HepG2 (cell line): ENCODE results near the gene UNC119B. TPM values are rescaled to one million over a fixed set of nuclear protein-coding genes. Genes with fewer than 3 reads are reported as not detected.

ENCODE experiments used
- ATF7-NPFF ChIP-seq: sonication (generic); formaldehyde crosslinking; IDR thresholded peaks from 2 replicates; pipeline ENCODE4 v1.8.1; 2023; ENCODE audit warnings: mild to moderate bottlenecking, low read depth, missing genetic modification reagents, moderate library complexity
- GATAD1 ChIP-seq: IDR thresholded peaks from 2 replicates; pipeline ENCODE4 v1.6.1; 2016; ENCODE audit warnings: missing genetic modification reagents, missing compliant biosample characterization
- ISL2 ChIP-seq: sonication (generic); formaldehyde crosslinking; IDR thresholded peaks from 2 replicates; pipeline ENCODE4 v1.5.0; 2020; ENCODE audit warnings: missing genetic modification reagents
- PITX1 ChIP-seq: sonication (generic); formaldehyde crosslinking; IDR thresholded peaks from 2 replicates; pipeline ENCODE4 v1.5.1; 2020; ENCODE audit warnings: mild to moderate bottlenecking, missing genetic modification reagents
- YY1 ChIP-seq: IDR thresholded peaks from 2 replicates; pipeline ENCODE4 v1.6.1; 2011; ENCODE audit warnings: low read length, low read depth, moderate library complexity, mild to moderate bottlenecking; ENCODE audit not compliant: insufficient read depth, insufficient replicate concordance
- polyA plus RNA-seq, 8 experiments: library from polyadenylated mRNA; depleted of rRNA in 3 of 8; stranded (reverse) in 7 of 8; unstranded in 1 of 8; fragments of >200 nt; fragmentation: Illumina TruSeq in 4 of 8; extraction: Trizol in 4 of 8; gene quantifications; 2 replicates each; pipeline versions ENCODE4 v1.2.1 to v1.2.3, GENCODE V29; 2011 to 2016; ENCODE audit warnings: low read depth in 4 of 8, missing spikeins in 1 of 8, mixed read lengths in 1 of 8; ENCODE audit not compliant: insufficient read depth in 1 of 8
- total RNA-seq, 5 experiments: library from RNA; depleted of rRNA; stranded (reverse); fragments of >200 nt; fragmentation: Illumina TruSeq; extraction: Trizol; gene quantifications; 2 replicates each; pipeline ENCODE4 v1.2.3, GENCODE V29; 2016; ENCODE audit warnings: low read depth in 1 of 5
- TF ChIP-seq, protein P1 (sequence below): sonication (generic); formaldehyde crosslinking; IDR thresholded peaks from 2 replicates; pipeline ENCODE4 v1.8.0; 2022; ENCODE audit warnings: mild to moderate bottlenecking, missing genetic modification reagents, borderline replicate concordance
- TF ChIP-seq, protein P2 (sequence below): sonication (generic); formaldehyde crosslinking; IDR thresholded peaks from 2 replicates; pipeline ENCODE4; 2020; ENCODE audit warnings: missing genetic modification reagents, mild to moderate bottlenecking, borderline replicate concordance
- TF ChIP-seq, protein P3 (sequence below): sonication (generic); formaldehyde crosslinking; conservative IDR thresholded peaks from 2 replicates; pipeline ENCODE4 v1.4.0; 2020; ENCODE audit warnings: missing genetic modification reagents
- TF ChIP-seq, protein P4 (sequence below): sonication (generic); formaldehyde crosslinking; IDR thresholded peaks from 2 replicates; pipeline ENCODE4 v1.4.0; 2020; ENCODE audit warnings: mild to moderate bottlenecking, missing genetic modification reagents
- TF ChIP-seq, protein P5 (sequence below): IDR thresholded peaks from 2 replicates; pipeline ENCODE4 v1.4.0; 2020; ENCODE audit warnings: mild to moderate bottlenecking, missing genetic modification reagents
- TF ChIP-seq, protein P6 (sequence below): sonication (generic); formaldehyde crosslinking; IDR thresholded peaks from 2 replicates; pipeline ENCODE4 v1.8.1; 2022; ENCODE audit warnings: low read depth, mild to moderate bottlenecking, missing genetic modification reagents

Gene UNC119B
- total and polyA plus RNA-seq, 2 of the 13 experiments (the other 11 are each of a cell fraction or from before 2014, with no cell fraction given): 19.6 to 19.7 TPM

DNA sequence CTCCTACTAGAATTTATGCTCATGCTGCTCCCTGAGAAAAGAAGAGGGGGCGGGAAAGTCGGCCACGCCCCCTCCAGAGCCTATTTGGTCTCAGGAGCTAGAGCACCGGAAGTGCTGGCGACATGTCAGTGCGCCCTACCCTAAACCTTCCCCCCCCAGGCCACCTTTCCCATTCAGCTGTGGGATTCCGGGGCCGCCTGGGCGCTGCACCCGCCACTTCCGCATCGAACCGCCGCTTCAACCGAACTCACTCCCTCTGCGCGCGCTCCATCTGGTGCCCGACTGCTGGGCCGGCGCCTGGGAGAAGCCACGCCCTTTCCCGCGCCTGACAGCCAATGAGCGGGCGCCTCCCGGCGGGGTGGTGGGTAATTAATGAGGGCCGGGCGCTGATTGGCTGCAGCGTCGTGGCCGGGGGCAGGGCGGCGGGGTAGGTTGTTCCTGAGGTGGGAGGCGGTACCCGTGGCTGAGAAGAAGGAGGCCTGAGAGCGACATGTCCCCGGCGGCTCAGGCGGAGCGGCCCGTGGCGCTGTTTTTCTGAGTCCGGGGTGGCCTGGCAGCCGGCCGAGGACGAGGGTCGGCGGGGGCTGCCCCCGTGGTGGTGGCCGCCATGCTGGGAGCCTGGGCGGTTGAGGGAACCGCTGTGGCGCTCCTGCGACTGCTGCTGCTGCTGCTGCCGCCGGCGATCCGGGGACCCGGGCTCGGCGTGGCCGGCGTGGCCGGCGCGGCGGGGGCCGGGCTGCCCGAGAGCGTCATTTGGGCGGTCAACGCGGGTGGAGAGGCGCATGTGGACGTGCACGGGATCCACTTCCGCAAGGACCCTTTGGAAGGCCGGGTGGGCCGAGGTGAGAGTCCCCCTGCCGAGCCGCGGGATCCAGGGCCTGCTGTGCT, 23.3 kb upstream of the UNC119B start, which contains the start of gene MLEC (continued):
- TF ChIP-seq, protein P1, sequence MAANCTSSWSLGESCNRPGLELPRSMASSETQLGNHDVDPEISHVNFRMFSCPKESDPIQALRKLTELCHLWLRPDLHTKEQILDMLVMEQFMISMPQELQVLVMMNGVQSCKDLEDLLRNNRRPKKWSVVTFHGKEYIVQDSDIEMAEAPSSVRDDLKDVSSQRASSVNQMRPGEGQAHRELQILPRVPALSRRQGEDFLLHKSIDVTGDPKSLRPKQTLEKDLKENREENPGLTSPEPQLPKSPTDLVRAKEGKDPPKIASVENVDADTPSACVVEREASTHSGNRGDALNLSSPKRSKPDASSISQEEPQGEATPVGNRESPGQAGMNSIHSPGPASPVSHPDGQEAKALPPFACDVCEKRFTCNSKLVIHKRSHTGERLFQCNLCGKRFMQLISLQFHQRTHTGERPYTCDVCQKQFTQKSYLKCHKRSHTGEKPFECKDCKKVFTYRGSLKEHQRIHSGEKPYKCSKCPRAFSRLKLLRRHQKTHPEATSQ (CRISPR knock-in tag): peak; percentile 75; the same call in 1 of the 2 replicates
- TF ChIP-seq GATAD1: peak; percentile 88
- TF ChIP-seq ISL2 (CRISPR knock-in tag): peak; percentile 58
- TF ChIP-seq, protein P2, sequence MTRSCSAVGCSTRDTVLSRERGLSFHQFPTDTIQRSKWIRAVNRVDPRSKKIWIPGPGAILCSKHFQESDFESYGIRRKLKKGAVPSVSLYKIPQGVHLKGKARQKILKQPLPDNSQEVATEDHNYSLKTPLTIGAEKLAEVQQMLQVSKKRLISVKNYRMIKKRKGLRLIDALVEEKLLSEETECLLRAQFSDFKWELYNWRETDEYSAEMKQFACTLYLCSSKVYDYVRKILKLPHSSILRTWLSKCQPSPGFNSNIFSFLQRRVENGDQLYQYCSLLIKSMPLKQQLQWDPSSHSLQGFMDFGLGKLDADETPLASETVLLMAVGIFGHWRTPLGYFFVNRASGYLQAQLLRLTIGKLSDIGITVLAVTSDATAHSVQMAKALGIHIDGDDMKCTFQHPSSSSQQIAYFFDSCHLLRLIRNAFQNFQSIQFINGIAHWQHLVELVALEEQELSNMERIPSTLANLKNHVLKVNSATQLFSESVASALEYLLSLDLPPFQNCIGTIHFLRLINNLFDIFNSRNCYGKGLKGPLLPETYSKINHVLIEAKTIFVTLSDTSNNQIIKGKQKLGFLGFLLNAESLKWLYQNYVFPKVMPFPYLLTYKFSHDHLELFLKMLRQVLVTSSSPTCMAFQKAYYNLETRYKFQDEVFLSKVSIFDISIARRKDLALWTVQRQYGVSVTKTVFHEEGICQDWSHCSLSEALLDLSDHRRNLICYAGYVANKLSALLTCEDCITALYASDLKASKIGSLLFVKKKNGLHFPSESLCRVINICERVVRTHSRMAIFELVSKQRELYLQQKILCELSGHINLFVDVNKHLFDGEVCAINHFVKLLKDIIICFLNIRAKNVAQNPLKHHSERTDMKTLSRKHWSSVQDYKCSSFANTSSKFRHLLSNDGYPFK: peak; percentile 83; the same call in 1 of the 2 replicates
- TF ChIP-seq ATF7-NPFF (CRISPR knock-in tag): peak; percentile 89
- TF ChIP-seq YY1: peak; percentile 74
- TF ChIP-seq, protein P3, sequence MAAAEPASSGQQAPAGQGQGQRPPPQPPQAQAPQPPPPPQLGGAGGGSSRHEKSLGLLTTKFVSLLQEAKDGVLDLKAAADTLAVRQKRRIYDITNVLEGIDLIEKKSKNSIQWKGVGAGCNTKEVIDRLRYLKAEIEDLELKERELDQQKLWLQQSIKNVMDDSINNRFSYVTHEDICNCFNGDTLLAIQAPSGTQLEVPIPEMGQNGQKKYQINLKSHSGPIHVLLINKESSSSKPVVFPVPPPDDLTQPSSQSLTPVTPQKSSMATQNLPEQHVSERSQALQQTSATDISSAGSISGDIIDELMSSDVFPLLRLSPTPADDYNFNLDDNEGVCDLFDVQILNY: no peak
- TF ChIP-seq, protein P4, sequence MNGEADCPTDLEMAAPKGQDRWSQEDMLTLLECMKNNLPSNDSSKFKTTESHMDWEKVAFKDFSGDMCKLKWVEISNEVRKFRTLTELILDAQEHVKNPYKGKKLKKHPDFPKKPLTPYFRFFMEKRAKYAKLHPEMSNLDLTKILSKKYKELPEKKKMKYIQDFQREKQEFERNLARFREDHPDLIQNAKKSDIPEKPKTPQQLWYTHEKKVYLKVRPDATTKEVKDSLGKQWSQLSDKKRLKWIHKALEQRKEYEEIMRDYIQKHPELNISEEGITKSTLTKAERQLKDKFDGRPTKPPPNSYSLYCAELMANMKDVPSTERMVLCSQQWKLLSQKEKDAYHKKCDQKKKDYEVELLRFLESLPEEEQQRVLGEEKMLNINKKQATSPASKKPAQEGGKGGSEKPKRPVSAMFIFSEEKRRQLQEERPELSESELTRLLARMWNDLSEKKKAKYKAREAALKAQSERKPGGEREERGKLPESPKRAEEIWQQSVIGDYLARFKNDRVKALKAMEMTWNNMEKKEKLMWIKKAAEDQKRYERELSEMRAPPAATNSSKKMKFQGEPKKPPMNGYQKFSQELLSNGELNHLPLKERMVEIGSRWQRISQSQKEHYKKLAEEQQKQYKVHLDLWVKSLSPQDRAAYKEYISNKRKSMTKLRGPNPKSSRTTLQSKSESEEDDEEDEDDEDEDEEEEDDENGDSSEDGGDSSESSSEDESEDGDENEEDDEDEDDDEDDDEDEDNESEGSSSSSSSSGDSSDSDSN (CRISPR knock-in tag): peak; percentile 87
- TF ChIP-seq PITX1 (CRISPR knock-in tag): peak; percentile 47; the same call in 1 of the 2 replicates
- TF ChIP-seq, protein P5, sequence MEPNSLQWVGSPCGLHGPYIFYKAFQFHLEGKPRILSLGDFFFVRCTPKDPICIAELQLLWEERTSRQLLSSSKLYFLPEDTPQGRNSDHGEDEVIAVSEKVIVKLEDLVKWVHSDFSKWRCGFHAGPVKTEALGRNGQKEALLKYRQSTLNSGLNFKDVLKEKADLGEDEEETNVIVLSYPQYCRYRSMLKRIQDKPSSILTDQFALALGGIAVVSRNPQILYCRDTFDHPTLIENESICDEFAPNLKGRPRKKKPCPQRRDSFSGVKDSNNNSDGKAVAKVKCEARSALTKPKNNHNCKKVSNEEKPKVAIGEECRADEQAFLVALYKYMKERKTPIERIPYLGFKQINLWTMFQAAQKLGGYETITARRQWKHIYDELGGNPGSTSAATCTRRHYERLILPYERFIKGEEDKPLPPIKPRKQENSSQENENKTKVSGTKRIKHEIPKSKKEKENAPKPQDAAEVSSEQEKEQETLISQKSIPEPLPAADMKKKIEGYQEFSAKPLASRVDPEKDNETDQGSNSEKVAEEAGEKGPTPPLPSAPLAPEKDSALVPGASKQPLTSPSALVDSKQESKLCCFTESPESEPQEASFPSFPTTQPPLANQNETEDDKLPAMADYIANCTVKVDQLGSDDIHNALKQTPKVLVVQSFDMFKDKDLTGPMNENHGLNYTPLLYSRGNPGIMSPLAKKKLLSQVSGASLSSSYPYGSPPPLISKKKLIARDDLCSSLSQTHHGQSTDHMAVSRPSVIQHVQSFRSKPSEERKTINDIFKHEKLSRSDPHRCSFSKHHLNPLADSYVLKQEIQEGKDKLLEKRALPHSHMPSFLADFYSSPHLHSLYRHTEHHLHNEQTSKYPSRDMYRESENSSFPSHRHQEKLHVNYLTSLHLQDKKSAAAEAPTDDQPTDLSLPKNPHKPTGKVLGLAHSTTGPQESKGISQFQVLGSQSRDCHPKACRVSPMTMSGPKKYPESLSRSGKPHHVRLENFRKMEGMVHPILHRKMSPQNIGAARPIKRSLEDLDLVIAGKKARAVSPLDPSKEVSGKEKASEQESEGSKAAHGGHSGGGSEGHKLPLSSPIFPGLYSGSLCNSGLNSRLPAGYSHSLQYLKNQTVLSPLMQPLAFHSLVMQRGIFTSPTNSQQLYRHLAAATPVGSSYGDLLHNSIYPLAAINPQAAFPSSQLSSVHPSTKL (CRISPR knock-in tag): 0 out of 2 replicates have a peak, but pooled peaks have one; percentile 0
- TF ChIP-seq, protein P6, sequence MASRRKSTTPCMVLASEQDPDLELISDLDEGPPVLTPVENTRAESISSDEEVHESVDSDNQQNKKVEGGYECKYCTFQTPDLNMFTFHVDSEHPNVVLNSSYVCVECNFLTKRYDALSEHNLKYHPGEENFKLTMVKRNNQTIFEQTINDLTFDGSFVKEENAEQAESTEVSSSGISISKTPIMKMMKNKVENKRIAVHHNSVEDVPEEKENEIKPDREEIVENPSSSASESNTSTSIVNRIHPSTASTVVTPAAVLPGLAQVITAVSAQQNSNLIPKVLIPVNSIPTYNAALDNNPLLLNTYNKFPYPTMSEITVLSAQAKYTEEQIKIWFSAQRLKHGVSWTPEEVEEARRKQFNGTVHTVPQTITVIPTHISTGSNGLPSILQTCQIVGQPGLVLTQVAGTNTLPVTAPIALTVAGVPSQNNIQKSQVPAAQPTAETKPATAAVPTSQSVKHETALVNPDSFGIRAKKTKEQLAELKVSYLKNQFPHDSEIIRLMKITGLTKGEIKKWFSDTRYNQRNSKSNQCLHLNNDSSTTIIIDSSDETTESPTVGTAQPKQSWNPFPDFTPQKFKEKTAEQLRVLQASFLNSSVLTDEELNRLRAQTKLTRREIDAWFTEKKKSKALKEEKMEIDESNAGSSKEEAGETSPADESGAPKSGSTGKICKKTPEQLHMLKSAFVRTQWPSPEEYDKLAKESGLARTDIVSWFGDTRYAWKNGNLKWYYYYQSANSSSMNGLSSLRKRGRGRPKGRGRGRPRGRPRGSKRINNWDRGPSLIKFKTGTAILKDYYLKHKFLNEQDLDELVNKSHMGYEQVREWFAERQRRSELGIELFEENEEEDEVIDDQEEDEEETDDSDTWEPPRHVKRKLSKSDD (CRISPR knock-in tag): peak; percentile 26; the same call in 1 of the 2 replicates
